C4-2B (cell line): ENCODE results near the gene WWC1.

Experiments
- CTCF ChIP-seq: fragments of 450-650 bp; conservative IDR thresholded peaks from 2 replicates; pipeline ENCODE4 v1.5.1; 2017; ENCODE audit warnings: mild to moderate bottlenecking
- ZFX ChIP-seq: fragments of 450-650 bp; IDR thresholded peaks from 2 replicates; pipeline ENCODE4 v1.6.1; 2017

GRCh38 chr5:168427224-168427623 lies 135.8 kb downstream of the WWC1 start:
- TF ChIP-seq CTCF: no peak
- no peak for TF ChIP-seq ZFX
